GM18867 (cell line): ENCODE data around the gene VPS8.
"Not testable (repeated sequence)": the region's sequence is repeated elsewhere in the genome, so short reads cannot be mapped to it uniquely, and the experiment has no call there.

Experiments
- ATAC-seq: cut with Tn5 transposase; IDR thresholded peaks from one replicate; pipeline ENCODE4 v1.9.1; 2021; ENCODE audit warnings: mild to moderate bottlenecking, moderate library complexity; ENCODE audit not compliant: unreplicated experiment

The VPS8 gene

GRCh38 chr3:184912163-184912562 lies 100.2 kb downstream of the VPS8 start:
- no peak for ATAC-seq

GRCh38 chr3:184914628-184915027 lies 102.7 kb downstream of the VPS8 start:
- ATAC-seq, result no peak

- no peak for ATAC-seq
Measured at GRCh38 chr3:184918750-184919149, 106.8 kb downstream of the VPS8 start.

- no peak for ATAC-seq
Measured at GRCh38 chr3:184919651-184920050, 107.7 kb downstream of the VPS8 start.

- no peak for ATAC-seq
Measured at GRCh38 chr3:184924547-184924946, 112.6 kb downstream of the VPS8 start.

- ATAC-seq, result no peak
Measured at GRCh38 chr3:184927796-184928315, 115.9 kb downstream of the VPS8 start.

- ATAC-seq, result no peak
Measured at GRCh38 chr3:184932777-184933176, 120.8 kb downstream of the VPS8 start.

- ATAC-seq, result no peak
Measured at GRCh38 chr3:184937611-184938010, 125.6 kb downstream of the VPS8 start.

GRCh38 chr3:184941408-184941807 lies 129.4 kb downstream of the VPS8 start:
- ATAC-seq, result no peak

GRCh38 chr3:184942735-184943134 lies 130.8 kb downstream of the VPS8 start:
- ATAC-seq, result no peak

- no peak for ATAC-seq
Measured at GRCh38 chr3:184944241-184944640, 132.3 kb downstream of the VPS8 start.

- no peak for ATAC-seq
Measured at GRCh38 chr3:184945886-184946625, 134.1 kb downstream of the VPS8 start.

- no peak for ATAC-seq
Measured at GRCh38 chr3:184946917-184947316, 135.0 kb downstream of the VPS8 start.

GRCh38 chr3:184949251-184949965 lies 137.4 kb downstream of the VPS8 start:
- ATAC-seq, result no peak

GRCh38 chr3:184950816-184951215 lies 138.8 kb downstream of the VPS8 start:
- not testable (repeated sequence) for ATAC-seq

GRCh38 chr3:184952671-184953070 lies 140.7 kb downstream of the VPS8 start:
- ATAC-seq, result no peak

- no peak for ATAC-seq
Measured at GRCh38 chr3:184953401-184953800, 141.4 kb downstream of the VPS8 start.

- ATAC-seq, result no peak
Measured at GRCh38 chr3:184954251-184954650, 142.3 kb downstream of the VPS8 start.

- not testable (repeated sequence) for ATAC-seq
Measured at GRCh38 chr3:184954851-184955250, 142.9 kb downstream of the VPS8 start.

- no peak for ATAC-seq
Measured at GRCh38 chr3:184965639-184966430, 153.9 kb downstream of the VPS8 start.

- ATAC-seq, result no peak
Measured at GRCh38 chr3:184968115-184968514, 156.1 kb downstream of the VPS8 start.
